VCaP (cell line): ENCODE results near the gene CTNND2.

Experiments used
- H3K27ac ChIP-seq: fragments of 450-650 bp; 2 replicates; pipeline ENCODE4 v1.5.1; 2017
- CTCF ChIP-seq: fragments of 450-650 bp; conservative IDR thresholded peaks from 2 replicates; pipeline ENCODE4 v1.5.1; 2017; ENCODE audit warnings: mild to moderate bottlenecking, moderate library complexity

Gene CTNND2

GRCh38 chr5:11043881-11044280 is 860.4 kb downstream of the CTNND2 start:
- no peak for TF ChIP-seq CTCF
- no peak overlapping the region for H3K27ac ChIP-seq

- no peak for TF ChIP-seq CTCF
- no peak overlapping the region for H3K27ac ChIP-seq
These were observed 863.9 kb downstream of the CTNND2 start for GRCh38 chr5:11040345-11040744.

- H3K27ac ChIP-seq, result no peak overlapping the region
- no peak for TF ChIP-seq CTCF
These were observed 865.5 kb downstream of the CTNND2 start for GRCh38 chr5:11038772-11039171.

- TF ChIP-seq CTCF, result no peak
These were observed 866.3 kb downstream of the CTNND2 start for GRCh38 chr5:11037941-11038340.

GRCh38 chr5:11037080-11037479 is 867.2 kb downstream of the CTNND2 start:
- no peak overlapping the region for H3K27ac ChIP-seq
- TF ChIP-seq CTCF, result no peak

More at GRCh38 chr5:11037941-11038340, 866.3 kb downstream of the CTNND2 start:
- H3K27ac ChIP-seq, result no peak overlapping the region

GRCh38 chr5:11030671-11031070 is 873.6 kb downstream of the CTNND2 start:
- H3K27ac ChIP-seq, result no peak overlapping the region

GRCh38 chr5:11027660-11028059 is 876.6 kb downstream of the CTNND2 start:
- H3K27ac ChIP-seq, result no peak overlapping the region
- TF ChIP-seq CTCF, result no peak

More at GRCh38 chr5:11030671-11031070, 873.6 kb downstream of the CTNND2 start:
- no peak for TF ChIP-seq CTCF

- no peak overlapping the region for H3K27ac ChIP-seq
- TF ChIP-seq CTCF, result no peak
These were observed 877.7 kb downstream of the CTNND2 start for GRCh38 chr5:11026543-11026942.
